Mammary epithelial cell (primary cell): Measurements from ENCODE around the gene FAM210B.

Source experiments
- EZH2 ChIP-seq: IDR thresholded peaks from 2 replicates; pipeline ENCODE4 v1.6.1; 2012; ENCODE audit warnings: low read length, inconsistent platforms, borderline replicate concordance
- TF ChIP-seq, protein P1 (sequence below), 2 donors: IDR thresholded peaks in 1 of 2; conservative IDR thresholded peaks in 1 of 2; 2 replicates each; pipeline ENCODE4 v1.5.1; 2011 to 2012; ENCODE audit warnings: inconsistent platforms in 2 of 2, low read length in 2 of 2, mild to moderate bottlenecking in 2 of 2, control low read depth in 1 of 2, low read depth in 1 of 2; ENCODE audit not compliant: insufficient read depth in 1 of 2; ENCODE audit errors: extremely low read depth in 1 of 2

DNA sequence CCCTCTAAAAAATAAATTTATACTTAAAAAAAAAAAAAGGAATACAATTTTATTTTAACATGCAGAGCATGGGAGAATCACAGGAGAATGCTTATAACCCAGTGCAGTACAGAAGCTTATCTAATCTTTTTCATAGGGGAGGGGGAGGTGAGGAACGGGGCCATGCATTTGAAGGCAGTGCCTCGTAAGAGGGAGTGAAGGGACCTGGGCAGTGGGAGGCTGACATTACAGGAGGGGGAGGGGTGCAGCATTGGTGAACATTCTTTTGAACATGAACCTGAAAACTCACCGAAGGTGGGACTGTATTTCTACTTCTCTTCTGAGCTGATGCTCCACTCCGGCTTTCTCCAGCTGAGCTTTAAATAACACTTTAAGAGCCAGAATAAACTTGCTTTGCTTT lies 23.9 kb downstream of the FAM210B start:
- TF ChIP-seq, protein P1, sequence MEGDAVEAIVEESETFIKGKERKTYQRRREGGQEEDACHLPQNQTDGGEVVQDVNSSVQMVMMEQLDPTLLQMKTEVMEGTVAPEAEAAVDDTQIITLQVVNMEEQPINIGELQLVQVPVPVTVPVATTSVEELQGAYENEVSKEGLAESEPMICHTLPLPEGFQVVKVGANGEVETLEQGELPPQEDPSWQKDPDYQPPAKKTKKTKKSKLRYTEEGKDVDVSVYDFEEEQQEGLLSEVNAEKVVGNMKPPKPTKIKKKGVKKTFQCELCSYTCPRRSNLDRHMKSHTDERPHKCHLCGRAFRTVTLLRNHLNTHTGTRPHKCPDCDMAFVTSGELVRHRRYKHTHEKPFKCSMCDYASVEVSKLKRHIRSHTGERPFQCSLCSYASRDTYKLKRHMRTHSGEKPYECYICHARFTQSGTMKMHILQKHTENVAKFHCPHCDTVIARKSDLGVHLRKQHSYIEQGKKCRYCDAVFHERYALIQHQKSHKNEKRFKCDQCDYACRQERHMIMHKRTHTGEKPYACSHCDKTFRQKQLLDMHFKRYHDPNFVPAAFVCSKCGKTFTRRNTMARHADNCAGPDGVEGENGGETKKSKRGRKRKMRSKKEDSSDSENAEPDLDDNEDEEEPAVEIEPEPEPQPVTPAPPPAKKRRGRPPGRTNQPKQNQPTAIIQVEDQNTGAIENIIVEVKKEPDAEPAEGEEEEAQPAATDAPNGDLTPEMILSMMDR (conservative IDR thresholded peaks at IDR 0.05 in 1 of 2, IDR thresholded peaks at IDR 0.05 in 1 of 2; ENCODE audit: extremely low read depth in 1 of 2, insufficient read depth in 1 of 2, low read depth in 1 of 2, low read length in 2 of 2), result no peak
- no peak for TF ChIP-seq EZH2
